Bronchus fibroblast of lung (primary cell): ENCODE results near the gene TRMT11. TPM values are rescaled to one million over a fixed set of nuclear protein-coding genes. Genes with fewer than 3 reads are reported as not detected.

Source experiments
- total RNA-seq: library from RNA; depleted of rRNA; stranded (reverse); fragments of >200 nt; gene quantifications from 2 replicates; pipeline ENCODE4 v1.2.3, GENCODE V29; 2015

TRMT11 gene
- total RNA-seq, result 14.1 and 15.0 TPM in 2 replicates

DNA sequence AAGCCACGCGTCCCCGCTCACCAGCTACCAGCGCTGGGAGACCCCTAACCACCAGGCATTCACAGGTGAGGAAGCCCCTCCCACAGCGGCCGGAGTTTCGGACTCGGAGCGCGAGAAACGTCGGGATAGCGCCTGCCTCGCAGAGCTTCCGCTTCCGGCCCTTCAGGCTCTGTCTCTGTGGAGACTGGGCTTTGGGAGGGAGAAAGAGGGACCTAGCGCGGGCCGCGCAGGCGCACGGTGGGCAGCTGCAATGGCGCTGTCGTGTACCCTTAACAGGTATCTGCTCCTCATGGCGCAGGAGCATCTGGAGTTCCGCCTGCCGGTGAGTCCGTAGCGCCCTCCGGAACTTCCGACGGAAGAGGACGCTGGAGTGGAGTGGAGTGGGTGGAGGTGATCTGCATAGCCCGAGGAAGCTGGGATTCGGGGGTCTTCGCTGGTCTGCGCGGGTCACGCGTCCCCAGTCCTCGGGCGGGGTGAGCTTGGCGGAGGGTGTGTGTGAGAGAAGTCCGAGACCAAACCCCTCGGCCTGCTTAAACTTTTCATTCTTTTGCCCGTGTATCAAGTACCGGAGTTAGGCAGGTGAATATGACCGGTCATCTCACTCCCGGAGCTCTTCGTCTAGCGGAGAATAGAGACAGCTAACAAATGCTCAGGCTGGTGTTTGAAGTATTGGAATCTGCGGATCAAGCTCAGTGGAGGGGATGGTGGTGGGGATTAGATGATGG, at the start of gene TRMT11:
TRMT11 (plus strand) TSS at position 240 of the 725 bp plus-strand sequence; CDS start at position 251, 11 bp downstream.

GRCh38 chr6:125956506-125957390, 29.6 kb upstream of the TRMT11 start, which contains the start of gene HINT3:
TSS of gene HINT3 (plus strand) at chr6:125956770. CDS start at chr6:125956978, 208 bp downstream.

Other genes with a start within 250 kb of the TRMT11 start
- gene HEY2, start 236.9 kb upstream of the TRMT11 start, total RNA-seq, result not detected in 2 replicates
- 4.3 and 6.1 TPM in 2 replicates for gene NCOA7, start 195.6 kb upstream of the TRMT11 start, total RNA-seq
- gene HINT3, start 29.8 kb upstream of the TRMT11 start, total RNA-seq, result 10.4 and 10.9 TPM in 2 replicates